Activated CD4-positive, alpha-beta T cell treated with anti-CD3 and anti-CD28 coated beads for 1 hour (primary cell): ENCODE data around the gene OS9.

ENCODE experiments used
- DNase-seq: peaks from one replicate; pipeline ENCODE4 v3.0.0-alpha.2; 2020

Gene OS9

DNA sequence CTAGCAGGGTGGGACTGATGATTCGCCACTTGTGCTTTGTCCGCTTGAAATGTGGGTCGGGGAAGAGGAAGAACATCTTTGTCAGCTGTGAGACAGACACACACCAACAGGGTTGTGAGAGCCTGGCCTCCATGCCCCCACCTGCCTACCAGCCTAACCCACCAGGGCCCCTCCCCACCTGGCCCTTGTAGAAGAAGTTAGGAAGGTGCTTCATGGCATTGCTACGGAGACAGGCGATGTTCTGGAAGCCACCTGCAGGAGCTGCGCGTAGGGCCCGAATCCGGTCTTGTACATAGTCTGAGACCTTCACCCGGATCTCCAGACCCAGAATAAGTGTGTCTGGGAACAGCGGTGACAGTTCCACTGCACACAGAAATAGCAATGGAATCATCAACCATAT is 75.7 kb downstream of the OS9 start:
- DNase-seq, result no peak

DNA sequence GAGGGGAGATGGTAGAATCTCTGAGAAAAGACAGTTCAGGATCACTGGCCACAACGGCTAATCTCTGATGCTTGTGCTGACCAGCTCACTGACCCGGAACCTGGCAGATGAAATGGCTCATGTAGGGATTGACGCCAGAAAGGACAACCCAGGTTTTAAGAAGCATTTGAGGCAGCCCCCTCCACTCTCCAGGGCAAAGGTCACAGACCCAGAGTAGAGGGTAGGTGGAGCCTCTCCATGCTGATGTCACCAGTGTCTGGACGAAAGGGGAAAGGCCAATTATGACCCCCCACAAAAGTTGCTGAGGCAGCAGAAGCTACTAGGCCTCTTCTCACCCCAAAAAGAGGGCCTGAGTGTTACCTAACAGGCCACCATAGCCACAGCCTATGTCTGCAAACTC is 76.8 kb downstream of the OS9 start:
- DNase-seq, result no peak
